GM12878 (cell line): ENCODE data around the gene ARMC2. TPM values are rescaled to one million over a fixed set of nuclear protein-coding genes. Genes with fewer than 3 reads are reported as not detected.

Experiments
- ATAC-seq: fragments of 200-7000 bp; cut with Tn5 transposase; 3 replicates; pipeline ENCODE4 v1.9.1; 2020; ENCODE audit warnings: mild to moderate bottlenecking, moderate library complexity
- BruUV-seq: library from RNA; stranded (reverse); fragments of 400-500 nt; replicated peaks from 2 replicates; lab custom pipeline; 2021; lab: Mats Ljungman, UMichigan
- CTCF ChIA-PET: fragments of 300-600 bp; sonication (Branson Sonifier 250); formaldehyde crosslinking; extraction: SDS; loops from one replicate; lab custom pipeline; 2021; ENCODE audit warnings: inconsistent platforms; lab: Yijun Ruan, JAX
- POLR2A ChIA-PET: fragments of 350-600 bp; formaldehyde crosslinking; extraction: SDS; loops from one replicate; lab custom pipeline; 2021; ENCODE audit warnings: inconsistent platforms; lab: Charles Lee
- RAD21 ChIA-PET: fragments of 300-600 bp; sonication (Branson Sonifier 250); formaldehyde crosslinking; loops from one replicate; lab custom pipeline; 2023; ENCODE audit warnings: antibody characterized with exemption; ENCODE audit not compliant: unreplicated experiment; lab: Charles Lee
- SMC1A ChIA-PET: fragments of 300-600 bp; sonication (Branson Sonifier 250); formaldehyde crosslinking; loops from one replicate; lab custom pipeline; 2023; ENCODE audit not compliant: unreplicated experiment, uncharacterized antibody; lab: Charles Lee
- DNase-seq: peaks from one replicate; pipeline ENCODE4 v3.0.0-alpha.2; 2011; ENCODE audit warnings: low read depth, low spot score
- FAIRE-seq: peaks from 3 replicates; lab custom pipeline; 2011; peaks lifted over from hg19 to GRCh38; lab: Jason Lieb, UNC
- H2AFZ ChIP-seq: 2 replicates; pipeline ENCODE4 v1.6.0; 2011; ENCODE audit warnings: low read depth, low read length, control low read depth; ENCODE audit not compliant: control insufficient read depth
- H3K27ac ChIP-seq: 2 replicates; pipeline ENCODE4 v1.5.1; 2011; ENCODE audit warnings: control low read depth; ENCODE audit not compliant: control insufficient read depth, insufficient read depth
- H3K27me3 ChIP-seq, 2 experiments: replicated peaks in 1 of 2; 2 replicates each; pipeline versions ENCODE4 v1.6.0 to v1.6.1; 2011; ENCODE audit warnings: low read length in 1 of 2; ENCODE audit not compliant: control insufficient read depth in 2 of 2, insufficient read depth in 2 of 2
- H3K36me3 ChIP-seq, 2 experiments: 2 replicates each; pipeline ENCODE4 v1.5.1; 2011; ENCODE audit warnings: low read length in 1 of 2; ENCODE audit not compliant: control insufficient read depth in 2 of 2, insufficient read depth in 2 of 2
- H3K4me1 ChIP-seq: 2 replicates; pipeline ENCODE4 v1.6.1; 2011; ENCODE audit warnings: mild to moderate bottlenecking, low read length, moderate library complexity, mixed read lengths; ENCODE audit not compliant: control insufficient read depth, insufficient read depth
- H3K4me2 ChIP-seq: 2 replicates; pipeline ENCODE4 v1.6.0; 2011; ENCODE audit warnings: control low read depth; ENCODE audit not compliant: control insufficient read depth, insufficient read depth
- H3K4me3 ChIP-seq: fragments of 200-600 bp; sonication (generic); 2 replicates; pipeline ENCODE4 v1.5.1; 2016
- H3K79me2 ChIP-seq: 2 replicates; pipeline ENCODE4 v1.6.0; 2011; ENCODE audit warnings: low read length; ENCODE audit not compliant: control insufficient read depth, insufficient read depth
- H3K9ac ChIP-seq: 2 replicates; pipeline ENCODE4 v1.8.0; 2011; ENCODE audit warnings: low read length, control low read depth, mixed read lengths; ENCODE audit not compliant: control insufficient read depth, insufficient read depth
- H3K9me3 ChIP-seq: replicated peaks from 3 replicates; pipeline ENCODE4 v1.5.1; 2011; ENCODE audit warnings: mild to moderate bottlenecking, low read length; ENCODE audit not compliant: control insufficient read depth, insufficient read depth
- H4K20me1 ChIP-seq: 2 replicates; pipeline ENCODE4 v1.6.0; 2011; ENCODE audit not compliant: control insufficient read depth, insufficient read depth
- CEBPZ ChIP-seq: fragments of 150-350 bp; IDR thresholded peaks from 2 replicates; pipeline ENCODE4 v1.6.1; 2016; ENCODE audit warnings: low read depth, low read length
- CREB1 ChIP-seq: IDR thresholded peaks from 2 replicates; pipeline ENCODE4 v1.6.1; 2012; ENCODE audit warnings: low read depth, mild to moderate bottlenecking, inconsistent platforms
- HDAC6 ChIP-seq: fragments of 200-600 bp; sonication (generic); IDR thresholded peaks from one replicate; pipeline ENCODE4 v1.8.0; 2017; ENCODE audit warnings: antibody characterized with exemption; ENCODE audit not compliant: unreplicated experiment
- KLF5 ChIP-seq: fragments of 450-650 bp; IDR thresholded peaks from 2 replicates; pipeline ENCODE4 v1.6.1; 2014; ENCODE audit warnings: mild to moderate bottlenecking; ENCODE audit not compliant: partially characterized antibody
- MTA3 ChIP-seq: IDR thresholded peaks from 2 replicates; pipeline ENCODE4 v1.6.1; 2012; ENCODE audit warnings: low read length, inconsistent platforms, borderline replicate concordance
- PKNOX1 ChIP-seq: fragments of 450-650 bp; IDR thresholded peaks from 2 replicates; pipeline ENCODE4 v1.6.1; 2016; ENCODE audit warnings: mild to moderate bottlenecking
- RUNX3 ChIP-seq: IDR thresholded peaks from 2 replicates; pipeline ENCODE4 v1.6.1; 2012; ENCODE audit warnings: low read length, inconsistent platforms
- TAF1 ChIP-seq: IDR thresholded peaks from 2 replicates; pipeline ENCODE4 v1.6.1; 2011; ENCODE audit warnings: mild to moderate bottlenecking, low read depth, low read length, borderline replicate concordance
- YY1 ChIP-seq: IDR thresholded peaks from 2 replicates; pipeline ENCODE4 v1.6.1; 2011; ENCODE audit warnings: low read depth, mild to moderate bottlenecking, low read length
- ZBED1 ChIP-seq: IDR thresholded peaks from 2 replicates; pipeline ENCODE4 v1.6.1; 2016; ENCODE audit warnings: borderline replicate concordance
- WGBS: methylation state at CpG from one replicate; pipeline ENCODE4 v1.1.6; 2016; ENCODE audit warnings: low lambda C conversion rate; ENCODE audit not compliant: insufficient replicate concordance, insufficient coverage; ENCODE audit errors: missing lambda C conversion rate; 5-methylcytosine and 5-hydroxymethylcytosine counted together
- in situ Hi-C: fragments of 300-500 bp; cut with MboI; formaldehyde crosslinking; loops from 9 replicates; pipeline ENCODE4 v1.14.3; 2018; ENCODE audit warnings: mixed read lengths
- intact Hi-C: fragments of 100-400 bp; cut with micrococcal nuclease; formaldehyde crosslinking; loops from one replicate; pipeline ENCODE4 v1.14.2; 2022; ENCODE audit not compliant: unreplicated experiment
- polyA plus RNA-seq, 11 experiments: library from polyadenylated mRNA; depleted of rRNA in 4 of 11; unstranded in 6 of 11; stranded (reverse) in 5 of 11; fragments of >200 nt; fragmentation: Nextera tagmentation in 4 of 11; fragmentation: Illumina TruSeq in 1 of 11; extraction: Ambion mirVana in 4 of 11; extraction: Trizol in 1 of 11; gene quantifications; 1 replicate in 1 of 11; 2 replicates in 10 of 11; pipeline versions ENCODE4 v1.2.1 to v1.2.3, GENCODE V29; 2011 to 2016; ENCODE audit warnings: inconsistent platforms in 2 of 11, missing spikeins in 2 of 11, low read depth in 1 of 11
- total RNA-seq, 4 experiments: library from RNA; depleted of rRNA in 3 of 4; stranded (reverse); fragments of >200 nt in 3 of 4; fragmentation: Illumina TruSeq in 1 of 4; extraction: Trizol in 1 of 4; gene quantifications; 2 replicates each; pipeline versions ENCODE4 v1.2.1 to v1.2.3, GENCODE V29; 2013 to 2021

The ARMC2 gene
- total and polyA plus RNA-seq, 10 of the 15 experiments (the other 5 are each of a cell fraction or from before 2014, with no cell fraction given) = 0.06 to 0.33 (median 0.21) TPM; not detected in 5

- TF ChIP-seq CEBPZ = no peak
- no peak for TF ChIP-seq TAF1
- no peak for TF ChIP-seq ZBED1
- no peak for TF ChIP-seq RUNX3
- no peak for TF ChIP-seq CREB1
- no peak for TF ChIP-seq YY1
- TF ChIP-seq MTA3 = no peak
- no peak for TF ChIP-seq HDAC6
- TF ChIP-seq KLF5 = no peak
These were observed 140.5 kb downstream of the ARMC2 start (continued) for GRCh38 chr6:108988765-108989164.

- Histone ChIP-seq H2AFZ (no peak overlapping the region), H3K27ac (no peak overlapping the region), H3K4me2 (no peak overlapping the region), H3K4me3 (no peak overlapping the region), H3K9me3 (no peaks in the 10 kb centered on the region), H3K79me2 (no peaks in the 10 kb centered on the region), H3K27me3 (no peaks in the 10 kb centered on the region), H3K36me3 (no peaks in the 10 kb centered on the region), H4K20me1 (no peaks in the 10 kb centered on the region)
- CTCF ChIA-PET = interaction anchor here (0.6 kb wide), 1 partner anchor 15 kb away, joined by 7 read pairs; no protein-coding TSS in a partner anchor
- ATAC-seq = no peak
- SMC1A ChIA-PET = no interaction called here
- in situ Hi-C loops (no loop called here), intact Hi-C loops (no loop called here)
- BruUV-seq = no TSS peak
- 42% methylated on average over 3 of the region's 3 CpGs for WGBS
- no peak for DNase-seq
- RAD21 ChIA-PET = no interaction called here
- no peak for TF ChIP-seq PKNOX1
- TF ChIP-seq, all 136 proteins: peak for 0
- H3K4me1 ChIP-seq = no peaks in the 10 kb centered on the region
- POLR2A ChIA-PET = no interaction called here
- no peak overlapping the region for H3K9ac ChIP-seq
- no peak for FAIRE-seq
These were observed 141.5 kb downstream of the ARMC2 start for GRCh38 chr6:108989700-108990099.
